Measurements from ENCODE around the gene SLC44A5.
"Not testable (repeated sequence)": the region's sequence is repeated elsewhere in the genome, so short reads cannot be mapped to it uniquely, and the experiment has no call there.

Gene SLC44A5

GRCh38 chr1:75273110-75273509, 337.8 kb downstream of the SLC44A5 start:
- no peak for DNase-seq (ENCODE audit: low read depth)

- DNase-seq (ENCODE audit: low read depth) = no peak
These were observed 345.1 kb downstream of the SLC44A5 start for GRCh38 chr1:75265792-75266191.

GRCh38 chr1:75264112-75264511, 346.8 kb downstream of the SLC44A5 start:
- DNase-seq (ENCODE audit: low read depth) = no peak

GRCh38 chr1:75263616-75264015, 347.3 kb downstream of the SLC44A5 start:
- DNase-seq (ENCODE audit: low read depth) = not testable (repeated sequence)

GRCh38 chr1:75261946-75262345, 349.0 kb downstream of the SLC44A5 start:
- DNase-seq (ENCODE audit: low read depth) = not testable (repeated sequence)

- no peak for DNase-seq (ENCODE audit: low read depth)
These were observed 352.6 kb downstream of the SLC44A5 start for GRCh38 chr1:75258351-75258750.

GRCh38 chr1:75257424-75257823, 353.5 kb downstream of the SLC44A5 start:
- DNase-seq (ENCODE audit: low read depth) = no peak

GRCh38 chr1:75250114-75250513, 360.8 kb downstream of the SLC44A5 start:
- not testable (repeated sequence) for DNase-seq (ENCODE audit: low read depth)

- no peak for DNase-seq (ENCODE audit: low read depth)
These were observed 365.7 kb downstream of the SLC44A5 start for GRCh38 chr1:75245239-75245638.

- no peak for DNase-seq (ENCODE audit: low read depth)
These were observed 367.8 kb downstream of the SLC44A5 start for GRCh38 chr1:75243124-75243523.

- no peak for DNase-seq (ENCODE audit: low read depth)
These were observed 373.6 kb downstream of the SLC44A5 start for GRCh38 chr1:75237316-75237715.

- DNase-seq (ENCODE audit: low read depth) = no peak
These were observed 376.4 kb downstream of the SLC44A5 start for GRCh38 chr1:75234562-75234961.

GRCh38 chr1:75233302-75233929, 377.5 kb downstream of the SLC44A5 start:
- no peak for DNase-seq (ENCODE audit: low read depth)

GRCh38 chr1:75220072-75220471, 390.8 kb downstream of the SLC44A5 start:
- no peak for DNase-seq (ENCODE audit: low read depth)

- no peak for DNase-seq (ENCODE audit: low read depth)
These were observed 396.9 kb downstream of the SLC44A5 start for GRCh38 chr1:75214017-75214416.

GRCh38 chr1:75211648-75212047, 399.3 kb downstream of the SLC44A5 start:
- no peak for DNase-seq (ENCODE audit: low read depth)

GRCh38 chr1:75208862-75209261, 402.1 kb downstream of the SLC44A5 start:
- no peak for DNase-seq (ENCODE audit: low read depth)

GRCh38 chr1:75203415-75204277, 407.3 kb downstream of the SLC44A5 start:
- DNase-seq (ENCODE audit: low read depth) = no peak

- DNase-seq (ENCODE audit: low read depth) = no peak
These were observed 408.2 kb downstream of the SLC44A5 start for GRCh38 chr1:75202751-75203150.

- no peak for DNase-seq (ENCODE audit: low read depth)
These were observed 412.2 kb downstream of the SLC44A5 start for GRCh38 chr1:75198761-75199160.

- DNase-seq (ENCODE audit: low read depth) = no peak
These were observed 412.8 kb downstream of the SLC44A5 start for GRCh38 chr1:75198163-75198562.

- no peak for DNase-seq (ENCODE audit: low read depth)
These were observed 422.0 kb downstream of the SLC44A5 start for GRCh38 chr1:75188892-75189291.

GRCh38 chr1:75181214-75181955, 429.5 kb downstream of the SLC44A5 start:
- DNase-seq (ENCODE audit: low read depth) = not testable (repeated sequence)

All from activated T-helper 1 cell treated with Interleukin-2 at 50 U/mL for 16 hours (primary cell).